ENCODE data around the gene UBE2Q2. TPM values are rescaled to one million over a fixed set of nuclear protein-coding genes. Genes with fewer than 3 reads are reported as not detected.

Gene UBE2Q2
- total and polyA plus RNA-seq, 9 of the 15 experiments (the other 6 are each of a cell fraction or from before 2014, with no cell fraction given) = 6.2 to 24.0 (median 16.2) TPM

DNA sequence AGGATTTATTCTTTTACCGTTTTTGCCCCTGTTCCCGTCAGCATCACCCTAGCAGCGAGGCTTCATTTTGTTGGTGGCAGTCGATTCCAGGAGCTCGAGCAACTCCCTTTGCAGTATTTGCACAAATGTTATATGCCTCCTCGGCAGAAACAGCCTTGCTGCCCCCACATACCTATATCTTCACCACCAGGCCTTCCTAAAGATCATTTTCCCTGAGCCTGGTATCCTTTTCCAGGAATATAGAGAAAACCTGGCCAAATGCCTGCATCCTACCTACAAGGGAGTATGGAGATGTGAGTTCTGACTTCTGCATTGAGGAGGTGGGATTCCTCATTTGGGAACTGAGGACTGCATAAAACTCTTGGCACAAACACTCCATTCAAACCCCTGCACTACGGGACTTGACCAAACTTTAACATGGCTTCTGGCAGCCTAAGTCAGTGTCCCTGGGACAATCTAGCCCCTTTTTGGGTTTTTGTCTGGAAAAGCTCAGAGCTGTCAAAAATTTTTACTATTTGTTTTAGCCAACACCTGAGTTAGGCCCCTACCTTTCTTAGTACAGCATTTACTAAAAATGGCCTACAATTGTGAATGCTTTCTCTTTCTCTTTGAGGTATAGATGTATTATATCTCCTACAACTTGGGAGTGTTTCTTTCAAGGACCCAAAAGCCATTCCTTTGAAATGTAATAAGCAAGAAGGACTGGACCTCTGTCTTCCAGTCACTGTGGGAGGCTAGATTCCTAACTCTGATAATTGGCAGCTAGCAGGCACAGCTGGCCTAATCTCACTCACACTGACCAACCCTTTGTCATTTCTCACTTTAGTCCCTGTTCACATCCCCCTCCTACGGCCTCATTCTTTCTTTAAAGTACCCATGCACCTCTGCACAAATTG, 12.1 kb upstream of the UBE2Q2 start:
- no peaks in the 10 kb centered on the region for H3K9me3 ChIP-seq (replicated peaks; ENCODE audit: control insufficient read depth, insufficient read depth, low read depth, low read length)
- POLR2A ChIA-PET = interaction anchor here (0.9 to 3.0 kb wide), 6 partner anchors 11 to 26 kb away, joined by 3 to 38 read pairs (median 5); partner anchors contain the start of gene UBE2Q2
- H2AFZ ChIP-seq (ENCODE audit: low read depth, low read length) = peak overlapping the region; percentile 92
- intact Hi-C loops (cut with micrococcal nuclease) = no loop called here
- peak overlapping the region; percentile 47 to 72; a peak in 3 of 4 replicates for H3K9ac ChIP-seq (ENCODE audit: insufficient read depth in 1 of 2, low read depth in 2 of 2, low read length in 2 of 2)
- peak; percentile 98 for FAIRE-seq
- no peaks in the 10 kb centered on the region for H3K27me3 ChIP-seq (ENCODE audit: control insufficient read depth in 2 of 2, insufficient read depth in 2 of 2, low read length in 2 of 2)
- 4% methylated on average over 8 of the region's 8 CpGs for WGBS (ENCODE audit: insufficient coverage, low coverage, missing lambda C conversion rate)
- H3K4me3 ChIP-seq = no peak overlapping the region
- H3K9me1 ChIP-seq (ENCODE audit: control insufficient read depth, insufficient read depth, low read length) = no peaks in the 10 kb centered on the region
- H3K4me1 ChIP-seq (replicated peaks in 1 of 2; ENCODE audit: control insufficient read depth in 2 of 2, insufficient read depth in 2 of 2, low read length in 2 of 2) = peaks cover 16 to 41% of the 10 kb centered on the region in 2 experiments
- in situ Hi-C loops (cut with MboI) = no loop called here
- H3K27ac ChIP-seq (ENCODE audit: extremely low read depth, low read depth, low read length) = peak overlapping the region; percentile 71
- BruUV-seq (replicated peaks) = no TSS peak
- H3K4me2 ChIP-seq (ENCODE audit: insufficient read depth, low read length) = peak overlapping the region; percentile 67
- CTCF ChIA-PET (ENCODE audit: low intra/inter-chr PET ratio) = no interaction called here
- H4K20me1 ChIP-seq (replicated peaks; ENCODE audit: control insufficient read depth, insufficient read depth, low read length) = no peaks in the 10 kb centered on the region
- peak in 3 of 4 experiments; percentile 29 to 87 (median 87) for DNase-seq (ENCODE audit: extremely low read depth in 1 of 4, low spot score in 3 of 4)
- peak; percentile 90 for ATAC-seq
- H3K36me3 ChIP-seq (ENCODE audit: control insufficient read depth, insufficient read depth, low read length) = no peaks in the 10 kb centered on the region
- no peaks in the 10 kb centered on the region for H3K79me2 ChIP-seq (ENCODE audit: control insufficient read depth, insufficient read depth, low read length)
- TF ChIP-seq PHF20 (IDR thresholded peaks at IDR 0.05; ENCODE audit: partially characterized antibody) (no peak), RCOR1 (IDR thresholded peaks at IDR 0.05; ENCODE audit: borderline replicate concordance in 1 of 2, low read depth in 2 of 2, low read length in 2 of 2) (peak in 1 of 2 experiments; percentile 86; a peak in 2 of 4 replicates), ZNF274 (IDR thresholded peaks at IDR 0.05; ENCODE audit: borderline replicate concordance, low read depth, low read length) (no peak)
- TF ChIP-seq, protein P1, sequence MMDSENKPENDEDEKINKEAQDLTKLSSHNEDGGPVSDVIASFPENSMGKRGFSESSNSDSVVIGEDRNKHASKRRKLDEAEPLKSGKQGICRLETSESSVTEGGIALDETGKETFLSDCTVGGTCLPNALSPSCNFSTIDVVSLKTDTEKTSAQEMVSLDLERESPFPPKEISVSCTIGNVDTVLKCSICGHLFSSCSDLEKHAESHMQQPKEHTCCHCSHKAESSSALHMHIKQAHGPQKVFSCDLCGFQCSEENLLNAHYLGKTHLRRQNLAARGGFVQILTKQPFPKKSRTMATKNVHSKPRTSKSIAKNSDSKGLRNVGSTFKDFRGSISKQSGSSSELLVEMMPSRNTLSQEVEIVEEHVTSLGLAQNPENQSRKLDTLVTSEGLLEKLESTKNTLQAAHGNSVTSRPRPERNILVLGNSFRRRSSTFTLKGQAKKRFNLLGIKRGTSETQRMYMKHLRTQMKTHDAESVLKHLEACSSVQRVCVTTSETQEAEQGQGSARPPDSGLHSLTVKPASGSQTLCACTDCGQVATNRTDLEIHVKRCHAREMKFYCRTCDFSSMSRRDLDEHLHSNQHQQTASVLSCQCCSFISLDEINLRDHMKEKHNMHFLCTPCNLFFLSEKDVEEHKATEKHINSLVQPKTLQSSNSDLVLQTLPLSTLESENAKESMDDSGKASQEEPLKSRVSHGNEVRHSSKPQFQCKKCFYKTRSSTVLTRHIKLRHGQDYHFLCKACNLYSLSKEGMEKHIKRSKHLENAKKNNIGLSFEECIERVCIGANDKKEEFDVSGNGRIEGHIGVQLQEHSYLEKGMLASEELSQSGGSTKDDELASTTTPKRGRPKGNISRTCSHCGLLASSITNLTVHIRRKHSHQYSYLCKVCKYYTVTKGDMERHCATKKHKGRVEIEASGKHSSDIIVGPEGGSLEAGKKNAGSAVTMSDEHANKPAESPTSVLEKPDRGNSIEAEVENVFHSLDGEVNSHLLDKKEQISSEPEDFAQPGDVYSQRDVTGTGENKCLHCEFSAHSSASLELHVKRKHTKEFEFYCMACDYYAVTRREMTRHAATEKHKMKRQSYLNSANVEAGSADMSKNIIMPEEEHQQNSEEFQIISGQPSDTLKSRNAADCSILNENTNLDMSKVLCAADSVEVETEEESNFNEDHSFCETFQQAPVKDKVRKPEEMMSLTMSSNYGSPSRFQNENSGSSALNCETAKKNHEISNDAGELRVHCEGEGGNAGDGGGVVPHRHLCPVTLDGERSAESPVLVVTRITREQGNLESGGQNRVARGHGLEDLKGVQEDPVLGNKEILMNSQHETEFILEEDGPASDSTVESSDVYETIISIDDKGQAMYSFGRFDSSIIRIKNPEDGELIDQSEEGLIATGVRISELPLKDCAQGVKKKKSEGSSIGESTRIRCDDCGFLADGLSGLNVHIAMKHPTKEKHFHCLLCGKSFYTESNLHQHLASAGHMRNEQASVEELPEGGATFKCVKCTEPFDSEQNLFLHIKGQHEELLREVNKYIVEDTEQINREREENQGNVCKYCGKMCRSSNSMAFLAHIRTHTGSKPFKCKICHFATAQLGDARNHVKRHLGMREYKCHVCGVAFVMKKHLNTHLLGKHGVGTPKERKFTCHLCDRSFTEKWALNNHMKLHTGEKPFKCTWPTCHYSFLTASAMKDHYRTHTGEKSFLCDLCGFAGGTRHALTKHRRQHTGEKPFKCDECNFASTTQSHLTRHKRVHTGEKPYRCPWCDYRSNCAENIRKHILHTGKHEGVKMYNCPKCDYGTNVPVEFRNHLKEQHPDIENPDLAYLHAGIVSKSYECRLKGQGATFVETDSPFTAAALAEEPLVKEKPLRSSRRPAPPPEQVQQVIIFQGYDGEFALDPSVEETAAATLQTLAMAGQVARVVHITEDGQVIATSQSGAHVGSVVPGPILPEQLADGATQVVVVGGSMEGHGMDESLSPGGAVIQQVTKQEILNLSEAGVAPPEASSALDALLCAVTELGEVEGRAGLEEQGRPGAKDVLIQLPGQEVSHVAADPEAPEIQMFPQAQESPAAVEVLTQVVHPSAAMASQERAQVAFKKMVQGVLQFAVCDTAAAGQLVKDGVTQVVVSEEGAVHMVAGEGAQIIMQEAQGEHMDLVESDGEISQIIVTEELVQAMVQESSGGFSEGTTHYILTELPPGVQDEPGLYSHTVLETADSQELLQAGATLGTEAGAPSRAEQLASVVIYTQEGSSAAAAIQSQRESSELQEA (IDR thresholded peaks at IDR 0.05; ENCODE audit: low read depth) = no peak

All from K562 (cell line).